ENCODE measurements around the gene DYNLL2. TPM values are rescaled to one million over a fixed set of nuclear protein-coding genes. Genes with fewer than 3 reads are reported as not detected.

Gene DYNLL2
- total RNA-seq, 4 donors from 2014 or later, result 12.2 to 32.4 (median 17.3) TPM

- no peak for TF ChIP-seq CTCF (IDR thresholded peaks at IDR 0.05; ENCODE audit: low read depth)
Measured at GRCh38 chr17:58079300-58080033, 3.8 kb upstream of the DYNLL2 start.

GRCh38 chr17:58081646-58082340 is 1.4 kb upstream of the DYNLL2 start:
- TF ChIP-seq CTCF (IDR thresholded peaks at IDR 0.05; ENCODE audit: low read depth), result no peak

- TF ChIP-seq CTCF (IDR thresholded peaks at IDR 0.05; ENCODE audit: low read depth), result no peak
Measured at GRCh38 chr17:58082341-58082869, 814 bp upstream of the DYNLL2 start.

GRCh38 chr17:58083491-58084316 is 485 bp downstream of the DYNLL2 start:
- TF ChIP-seq CTCF (IDR thresholded peaks at IDR 0.05; ENCODE audit: low read depth), result no peak

- no peak for TF ChIP-seq CTCF (IDR thresholded peaks at IDR 0.05; ENCODE audit: low read depth)
Measured at GRCh38 chr17:58084317-58084981, 1.2 kb downstream of the DYNLL2 start.

GRCh38 chr17:58085039-58085715 is 2.0 kb downstream of the DYNLL2 start:
- no peak for TF ChIP-seq CTCF (IDR thresholded peaks at IDR 0.05; ENCODE audit: low read depth)
